Caco-2 (cell line): ENCODE data around the gene CAPZB. TPM values are rescaled to one million over a fixed set of nuclear protein-coding genes. Genes with fewer than 3 reads are reported as not detected.
"Not testable (repeated sequence)": the region's sequence is repeated elsewhere in the genome, so short reads cannot be mapped to it uniquely, and the experiment has no call there.

ENCODE experiments used
- BruUV-seq: library from RNA; stranded (reverse); fragments of 400-500 nt; replicated peaks from 2 replicates; lab custom pipeline; 2021; lab: Mats Ljungman, UMichigan
- CTCF ChIA-PET: fragments of 300-600 bp; sonication (Branson Sonifier 250); formaldehyde crosslinking; loops from one replicate; lab custom pipeline; 2022; ENCODE audit warnings: antibody characterized with exemption; lab: Charles Lee
- POLR2A ChIA-PET: fragments of 300-600 bp; sonication (Branson Sonifier 250); formaldehyde crosslinking; loops from one replicate; lab custom pipeline; 2022; ENCODE audit warnings: antibody characterized with exemption; lab: Charles Lee
- DNase-seq, 2 experiments: peaks; one replicate each; pipeline versions ENCODE4 v3.0.0 to v3.0.0-alpha.2; 2020 to 2022
- H3K27me3 ChIP-seq: replicated peaks from 2 replicates; pipeline ENCODE4 v1.6.0; 2011; ENCODE audit warnings: low read length; ENCODE audit not compliant: control insufficient read depth, insufficient read depth
- H3K36me3 ChIP-seq: 2 replicates; pipeline ENCODE4 v1.5.1; 2011; ENCODE audit warnings: low read length; ENCODE audit not compliant: control insufficient read depth, insufficient read depth
- H3K4me1 ChIP-seq: fragments of 250-450 bp; sonication (Bioruptor Pico); 2 replicates; pipeline ENCODE4 v1.5.1; 2020; ENCODE audit warnings: mild to moderate bottlenecking
- H3K4me3 ChIP-seq: 2 replicates; pipeline ENCODE4 v1.5.1; 2011; ENCODE audit warnings: low read depth, mild to moderate bottlenecking, control low read depth, low read length
- H3K9me3 ChIP-seq: fragments of 250-450 bp; sonication (Bioruptor Pico); 2 replicates; pipeline ENCODE4 v1.5.1; 2020; ENCODE audit warnings: mild to moderate bottlenecking, moderate library complexity
- H3K27ac Mint-ChIP-seq: one replicate; pipeline ENCODE4 v1.8.0; 2022; ENCODE audit warnings: mixed read lengths; ENCODE audit not compliant: unreplicated experiment
- H3K27me3 Mint-ChIP-seq: one replicate; pipeline ENCODE4 v1.8.0; 2022; ENCODE audit warnings: mixed read lengths; ENCODE audit not compliant: insufficient read depth, unreplicated experiment
- H3K36me3 Mint-ChIP-seq: one replicate; pipeline ENCODE4 v1.8.0; 2022; ENCODE audit warnings: mild to moderate bottlenecking, mixed read lengths; ENCODE audit not compliant: insufficient read depth, unreplicated experiment
- H3K4me1 Mint-ChIP-seq: one replicate; pipeline ENCODE4 v1.8.0; 2022; ENCODE audit warnings: low read depth, mixed read lengths; ENCODE audit not compliant: unreplicated experiment
- H3K4me3 Mint-ChIP-seq: one replicate; pipeline ENCODE4 v1.8.0; 2022; ENCODE audit warnings: mild to moderate bottlenecking, moderate library complexity, mixed read lengths; ENCODE audit not compliant: unreplicated experiment
- H3K9me3 Mint-ChIP-seq: one replicate; pipeline ENCODE4 v1.8.0; 2022; ENCODE audit warnings: mixed read lengths; ENCODE audit not compliant: unreplicated experiment
- intact Hi-C: fragments of 100-400 bp; cut with micrococcal nuclease; formaldehyde crosslinking; loops from one replicate; pipeline ENCODE4 v1.10.0; 2022; ENCODE audit not compliant: unreplicated experiment
- total RNA-seq: library from RNA; stranded (reverse); gene quantifications from 2 replicates; pipeline ENCODE4 v1.2.3, GENCODE V29; 2022
- TF ChIP-seq, protein P1 (sequence below), 2 experiments: fragments of 200-600 bp in 1 of 2; IDR thresholded peaks; 1 replicate in 1 of 2; 2 replicates in 1 of 2; pipeline versions ENCODE4 v1.5.1 to v1.8.0; 2011 to 2022; ENCODE audit warnings: antibody characterized with exemption in 1 of 2, control low read depth in 1 of 2, inconsistent platforms in 1 of 2, low read depth in 1 of 2, low read length in 1 of 2, mild to moderate bottlenecking in 1 of 2, moderate library complexity in 1 of 2; ENCODE audit not compliant: insufficient read depth in 1 of 2, severe bottlenecking in 1 of 2, unreplicated experiment in 1 of 2

The CAPZB gene
- total RNA-seq, 1 experiment from 2014 or later: 205 TPM

DNA sequence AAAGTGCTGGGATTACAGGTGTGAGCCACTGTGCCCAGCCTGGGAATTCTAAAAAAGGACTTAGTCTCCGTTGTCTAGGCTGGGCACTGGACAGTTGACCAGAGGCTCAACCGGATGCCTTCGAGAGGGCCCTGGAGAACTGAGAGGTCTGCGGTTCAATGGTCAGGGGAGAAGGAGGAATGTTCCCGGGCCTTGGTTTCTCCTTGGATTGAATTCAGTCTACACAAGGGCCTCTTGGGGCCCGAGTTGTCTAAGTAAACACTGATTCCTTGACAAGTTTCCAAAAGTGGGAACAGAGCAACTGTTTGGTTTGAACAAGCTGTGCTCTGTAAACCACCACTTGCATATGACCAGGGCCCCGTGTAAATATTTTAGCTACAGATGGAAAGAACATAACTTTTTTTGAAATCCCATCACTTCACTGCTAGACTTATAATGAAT lies 29.1 kb upstream of the CAPZB start:
- BruUV-seq: no TSS peak
- no peaks in the 10 kb centered on the region for H3K9me3 ChIP-seq
- Mint-ChIP-seq H3K4me1 (no peaks in the 10 kb centered on the region), H3K27me3 (no peaks in the 10 kb centered on the region), H3K4me3 (no peak overlapping the region), H3K36me3 (no peaks in the 10 kb centered on the region), H3K9me3 (no peaks in the 10 kb centered on the region), H3K27ac (no peak overlapping the region)
- no peaks in the 10 kb centered on the region for H3K36me3 ChIP-seq
- no peak for DNase-seq
- no peaks in the 10 kb centered on the region for H3K4me1 ChIP-seq
- intact Hi-C loops: no loop called here
- ChIA-PET POLR2A (no interaction called here), CTCF (no interaction called here)
- H3K27me3 ChIP-seq: no peaks in the 10 kb centered on the region
- TF ChIP-seq, protein P1, sequence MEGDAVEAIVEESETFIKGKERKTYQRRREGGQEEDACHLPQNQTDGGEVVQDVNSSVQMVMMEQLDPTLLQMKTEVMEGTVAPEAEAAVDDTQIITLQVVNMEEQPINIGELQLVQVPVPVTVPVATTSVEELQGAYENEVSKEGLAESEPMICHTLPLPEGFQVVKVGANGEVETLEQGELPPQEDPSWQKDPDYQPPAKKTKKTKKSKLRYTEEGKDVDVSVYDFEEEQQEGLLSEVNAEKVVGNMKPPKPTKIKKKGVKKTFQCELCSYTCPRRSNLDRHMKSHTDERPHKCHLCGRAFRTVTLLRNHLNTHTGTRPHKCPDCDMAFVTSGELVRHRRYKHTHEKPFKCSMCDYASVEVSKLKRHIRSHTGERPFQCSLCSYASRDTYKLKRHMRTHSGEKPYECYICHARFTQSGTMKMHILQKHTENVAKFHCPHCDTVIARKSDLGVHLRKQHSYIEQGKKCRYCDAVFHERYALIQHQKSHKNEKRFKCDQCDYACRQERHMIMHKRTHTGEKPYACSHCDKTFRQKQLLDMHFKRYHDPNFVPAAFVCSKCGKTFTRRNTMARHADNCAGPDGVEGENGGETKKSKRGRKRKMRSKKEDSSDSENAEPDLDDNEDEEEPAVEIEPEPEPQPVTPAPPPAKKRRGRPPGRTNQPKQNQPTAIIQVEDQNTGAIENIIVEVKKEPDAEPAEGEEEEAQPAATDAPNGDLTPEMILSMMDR (IDR thresholded peaks at IDR 0.05; ENCODE audit: insufficient read depth in 1 of 2, low read depth in 1 of 2, low read length in 1 of 2, severe bottlenecking in 1 of 2, unreplicated experiment in 1 of 2): no peak
- no peak overlapping the region for H3K4me3 ChIP-seq

DNA sequence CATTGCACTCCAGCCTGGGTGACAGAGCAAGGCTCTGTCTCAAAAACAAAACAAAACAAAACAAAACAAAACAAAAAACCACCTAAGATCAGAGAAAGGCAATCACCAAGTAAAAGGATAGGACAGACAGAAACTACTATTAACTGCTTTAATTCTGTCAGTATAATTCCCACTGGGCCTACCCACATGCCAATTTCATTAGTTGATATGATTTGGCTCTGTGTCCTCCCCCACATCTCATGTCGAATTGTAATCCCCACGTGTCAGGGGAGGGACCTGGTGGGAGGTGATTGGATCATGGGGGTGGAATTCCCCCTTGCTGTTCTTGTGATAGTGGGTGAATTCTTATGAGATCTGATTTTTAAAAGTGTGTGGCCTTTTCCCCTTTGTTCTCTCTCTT lies 27.2 kb upstream of the CAPZB start:
- Mint-ChIP-seq H3K4me3 (no peak overlapping the region), H3K9me3 (no peaks in the 10 kb centered on the region), H3K27me3 (no peaks in the 10 kb centered on the region), H3K27ac (no peak overlapping the region), H3K4me1 (no peaks in the 10 kb centered on the region), H3K36me3 (no peaks in the 10 kb centered on the region)
- CTCF ChIA-PET: no interaction called here
- Histone ChIP-seq H3K4me3 (no peak overlapping the region), H3K27me3 (no peaks in the 10 kb centered on the region), H3K36me3 (no peaks in the 10 kb centered on the region), H3K4me1 (no peaks in the 10 kb centered on the region), H3K9me3 (no peaks in the 10 kb centered on the region)
- TF ChIP-seq, protein P1 (IDR thresholded peaks at IDR 0.05; ENCODE audit: insufficient read depth in 1 of 2, low read depth in 1 of 2, low read length in 1 of 2, severe bottlenecking in 1 of 2, unreplicated experiment in 1 of 2): no peak
- POLR2A ChIA-PET: no interaction called here
- no peak for DNase-seq
- intact Hi-C loops: no loop called here
- BruUV-seq: no TSS peak

DNA sequence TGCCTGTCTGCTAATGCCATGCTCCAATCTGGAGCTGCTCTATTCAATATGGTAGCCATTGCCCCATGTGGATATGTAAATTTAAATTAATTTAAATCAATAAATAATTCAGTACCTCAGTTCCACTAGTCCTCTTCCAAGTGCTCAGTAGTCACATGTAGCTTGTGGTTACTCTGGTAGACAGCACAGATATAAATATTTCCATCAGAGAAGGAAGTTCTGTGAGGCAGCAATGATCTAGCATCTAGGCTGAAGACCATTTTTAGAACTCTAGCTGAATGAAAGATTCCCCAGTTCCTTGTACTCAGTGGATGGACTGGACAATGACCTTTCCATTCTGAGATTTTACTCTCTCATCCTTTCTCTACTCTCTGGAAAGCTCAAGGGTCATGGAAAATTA lies 25.8 kb upstream of the CAPZB start:
- TF ChIP-seq, protein P1 (IDR thresholded peaks at IDR 0.05; ENCODE audit: insufficient read depth in 1 of 2, low read depth in 1 of 2, low read length in 1 of 2, severe bottlenecking in 1 of 2, unreplicated experiment in 1 of 2): no peak
- H3K4me3 Mint-ChIP-seq: no peak overlapping the region
- H3K4me1 Mint-ChIP-seq: no peaks in the 10 kb centered on the region
- H3K27me3 Mint-ChIP-seq: no peaks in the 10 kb centered on the region
- ChIA-PET POLR2A (no interaction called here), CTCF (no interaction called here)
- H3K27me3 ChIP-seq: no peaks in the 10 kb centered on the region
- H3K9me3 Mint-ChIP-seq: no peaks in the 10 kb centered on the region
- no peaks in the 10 kb centered on the region for H3K9me3 ChIP-seq
- H3K27ac Mint-ChIP-seq: no peak overlapping the region
- no TSS peak for BruUV-seq
- no peak overlapping the region for H3K4me3 ChIP-seq
- no peak for DNase-seq
- H3K36me3 Mint-ChIP-seq: no peaks in the 10 kb centered on the region
- no peaks in the 10 kb centered on the region for H3K36me3 ChIP-seq
- intact Hi-C loops: no loop called here
- H3K4me1 ChIP-seq: no peaks in the 10 kb centered on the region

DNA sequence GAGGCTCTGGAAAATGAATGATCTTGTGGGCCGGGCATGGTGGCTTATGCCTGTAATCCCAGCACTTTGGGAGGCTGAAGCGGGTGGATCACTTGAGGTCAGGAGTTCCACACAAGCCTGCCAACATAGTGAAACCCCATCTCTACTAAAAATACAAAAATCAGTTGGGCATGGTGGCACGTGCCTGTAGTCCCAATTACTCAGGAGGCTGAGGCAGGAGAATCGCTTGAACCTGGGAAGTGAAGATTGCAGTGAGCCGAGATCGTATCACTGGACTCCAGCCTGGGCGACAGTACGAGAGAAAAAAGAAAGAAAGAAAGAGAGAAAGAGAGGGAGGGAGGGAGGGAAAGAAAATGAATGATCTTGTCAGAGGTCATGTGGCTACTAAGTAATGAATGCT lies 24.3 kb upstream of the CAPZB start:
- POLR2A ChIA-PET, H3K27me3 Mint-ChIP-seq: not testable (repeated sequence)

More for the DNA sequence above, 24.3 kb upstream of the CAPZB start:
- H3K4me1 Mint-ChIP-seq, DNase-seq, BruUV-seq, H3K27me3 ChIP-seq, H3K9me3 ChIP-seq, H3K9me3 Mint-ChIP-seq, H3K4me3 Mint-ChIP-seq, H3K4me3 ChIP-seq, CTCF ChIA-PET, H3K36me3 ChIP-seq, H3K27ac Mint-ChIP-seq, H3K36me3 Mint-ChIP-seq, intact Hi-C loops: not testable (repeated sequence)
- H3K4me1 ChIP-seq: peaks cover 10% of the 10 kb centered on the region
